ENCODE measurements around the gene C17orf107. TPM values are rescaled to one million over a fixed set of nuclear protein-coding genes. Genes with fewer than 3 reads are reported as not detected.

The C17orf107 gene
- total and polyA plus RNA-seq, 2 of the 13 experiments (the other 11 are each of a cell fraction or from before 2014, with no cell fraction given), result 0.20 to 0.59 TPM

- TF ChIP-seq, protein P1, sequence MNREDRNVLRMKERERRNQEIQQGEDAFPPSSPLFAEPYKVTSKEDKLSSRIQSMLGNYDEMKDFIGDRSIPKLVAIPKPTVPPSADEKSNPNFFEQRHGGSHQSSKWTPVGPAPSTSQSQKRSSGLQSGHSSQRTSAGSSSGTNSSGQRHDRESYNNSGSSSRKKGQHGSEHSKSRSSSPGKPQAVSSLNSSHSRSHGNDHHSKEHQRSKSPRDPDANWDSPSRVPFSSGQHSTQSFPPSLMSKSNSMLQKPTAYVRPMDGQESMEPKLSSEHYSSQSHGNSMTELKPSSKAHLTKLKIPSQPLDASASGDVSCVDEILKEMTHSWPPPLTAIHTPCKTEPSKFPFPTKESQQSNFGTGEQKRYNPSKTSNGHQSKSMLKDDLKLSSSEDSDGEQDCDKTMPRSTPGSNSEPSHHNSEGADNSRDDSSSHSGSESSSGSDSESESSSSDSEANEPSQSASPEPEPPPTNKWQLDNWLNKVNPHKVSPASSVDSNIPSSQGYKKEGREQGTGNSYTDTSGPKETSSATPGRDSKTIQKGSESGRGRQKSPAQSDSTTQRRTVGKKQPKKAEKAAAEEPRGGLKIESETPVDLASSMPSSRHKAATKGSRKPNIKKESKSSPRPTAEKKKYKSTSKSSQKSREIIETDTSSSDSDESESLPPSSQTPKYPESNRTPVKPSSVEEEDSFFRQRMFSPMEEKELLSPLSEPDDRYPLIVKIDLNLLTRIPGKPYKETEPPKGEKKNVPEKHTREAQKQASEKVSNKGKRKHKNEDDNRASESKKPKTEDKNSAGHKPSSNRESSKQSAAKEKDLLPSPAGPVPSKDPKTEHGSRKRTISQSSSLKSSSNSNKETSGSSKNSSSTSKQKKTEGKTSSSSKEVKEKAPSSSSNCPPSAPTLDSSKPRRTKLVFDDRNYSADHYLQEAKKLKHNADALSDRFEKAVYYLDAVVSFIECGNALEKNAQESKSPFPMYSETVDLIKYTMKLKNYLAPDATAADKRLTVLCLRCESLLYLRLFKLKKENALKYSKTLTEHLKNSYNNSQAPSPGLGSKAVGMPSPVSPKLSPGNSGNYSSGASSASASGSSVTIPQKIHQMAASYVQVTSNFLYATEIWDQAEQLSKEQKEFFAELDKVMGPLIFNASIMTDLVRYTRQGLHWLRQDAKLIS (CRISPR knock-in tag; IDR thresholded peaks at IDR 0.05), result no peak
- TF ChIP-seq ZNF234 (CRISPR knock-in tag; conservative IDR thresholded peaks at IDR 0.05) (no peak), SOX6 (IDR thresholded peaks at IDR 0.05) (no peak), SOX6 (CRISPR knock-in tag; IDR thresholded peaks at IDR 0.05) (no peak)
- TF ChIP-seq, protein P2, sequence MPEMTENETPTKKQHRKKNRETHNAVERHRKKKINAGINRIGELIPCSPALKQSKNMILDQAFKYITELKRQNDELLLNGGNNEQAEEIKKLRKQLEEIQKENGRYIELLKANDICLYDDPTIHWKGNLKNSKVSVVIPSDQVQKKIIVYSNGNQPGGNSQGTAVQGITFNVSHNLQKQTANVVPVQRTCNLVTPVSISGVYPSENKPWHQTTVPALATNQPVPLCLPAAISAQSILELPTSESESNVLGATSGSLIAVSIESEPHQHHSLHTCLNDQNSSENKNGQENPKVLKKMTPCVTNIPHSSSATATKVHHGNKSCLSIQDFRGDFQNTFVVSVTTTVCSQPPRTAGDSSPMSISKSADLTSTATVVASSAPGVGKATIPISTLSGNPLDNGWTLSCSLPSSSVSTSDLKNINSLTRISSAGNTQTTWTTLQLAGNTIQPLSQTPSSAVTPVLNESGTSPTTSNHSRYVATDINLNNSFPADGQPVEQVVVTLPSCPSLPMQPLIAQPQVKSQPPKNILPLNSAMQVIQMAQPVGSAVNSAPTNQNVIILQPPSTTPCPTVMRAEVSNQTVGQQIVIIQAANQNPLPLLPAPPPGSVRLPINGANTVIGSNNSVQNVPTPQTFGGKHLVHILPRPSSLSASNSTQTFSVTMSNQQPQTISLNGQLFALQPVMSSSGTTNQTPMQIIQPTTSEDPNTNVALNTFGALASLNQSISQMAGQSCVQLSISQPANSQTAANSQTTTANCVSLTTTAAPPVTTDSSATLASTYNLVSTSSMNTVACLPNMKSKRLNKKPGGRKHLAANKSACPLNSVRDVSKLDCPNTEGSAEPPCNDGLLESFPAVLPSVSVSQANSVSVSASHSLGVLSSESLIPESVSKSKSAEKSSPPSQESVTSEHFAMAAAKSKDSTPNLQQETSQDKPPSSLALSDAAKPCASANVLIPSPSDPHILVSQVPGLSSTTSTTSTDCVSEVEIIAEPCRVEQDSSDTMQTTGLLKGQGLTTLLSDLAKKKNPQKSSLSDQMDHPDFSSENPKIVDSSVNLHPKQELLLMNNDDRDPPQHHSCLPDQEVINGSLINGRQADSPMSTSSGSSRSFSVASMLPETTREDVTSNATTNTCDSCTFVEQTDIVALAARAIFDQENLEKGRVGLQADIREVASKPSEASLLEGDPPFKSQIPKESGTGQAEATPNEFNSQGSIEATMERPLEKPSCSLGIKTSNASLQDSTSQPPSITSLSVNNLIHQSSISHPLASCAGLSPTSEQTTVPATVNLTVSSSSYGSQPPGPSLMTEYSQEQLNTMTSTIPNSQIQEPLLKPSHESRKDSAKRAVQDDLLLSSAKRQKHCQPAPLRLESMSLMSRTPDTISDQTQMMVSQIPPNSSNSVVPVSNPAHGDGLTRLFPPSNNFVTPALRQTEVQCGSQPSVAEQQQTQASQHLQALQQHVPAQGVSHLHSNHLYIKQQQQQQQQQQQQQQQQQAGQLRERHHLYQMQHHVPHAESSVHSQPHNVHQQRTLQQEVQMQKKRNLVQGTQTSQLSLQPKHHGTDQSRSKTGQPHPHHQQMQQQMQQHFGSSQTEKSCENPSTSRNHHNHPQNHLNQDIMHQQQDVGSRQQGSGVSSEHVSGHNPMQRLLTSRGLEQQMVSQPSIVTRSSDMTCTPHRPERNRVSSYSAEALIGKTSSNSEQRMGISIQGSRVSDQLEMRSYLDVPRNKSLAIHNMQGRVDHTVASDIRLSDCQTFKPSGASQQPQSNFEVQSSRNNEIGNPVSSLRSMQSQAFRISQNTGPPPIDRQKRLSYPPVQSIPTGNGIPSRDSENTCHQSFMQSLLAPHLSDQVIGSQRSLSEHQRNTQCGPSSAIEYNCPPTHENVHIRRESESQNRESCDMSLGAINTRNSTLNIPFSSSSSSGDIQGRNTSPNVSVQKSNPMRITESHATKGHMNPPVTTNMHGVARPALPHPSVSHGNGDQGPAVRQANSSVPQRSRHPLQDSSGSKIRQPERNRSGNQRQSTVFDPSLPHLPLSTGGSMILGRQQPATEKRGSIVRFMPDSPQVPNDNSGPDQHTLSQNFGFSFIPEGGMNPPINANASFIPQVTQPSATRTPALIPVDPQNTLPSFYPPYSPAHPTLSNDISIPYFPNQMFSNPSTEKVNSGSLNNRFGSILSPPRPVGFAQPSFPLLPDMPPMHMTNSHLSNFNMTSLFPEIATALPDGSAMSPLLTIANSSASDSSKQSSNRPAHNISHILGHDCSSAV (CRISPR knock-in tag; IDR thresholded peaks at IDR 0.05; ENCODE audit: borderline replicate concordance), result no peak
Observed at GRCh38 chr17:4856937-4857314, 42.4 kb upstream of the C17orf107 start (continued).

Data from HepG2 (cell line).